GM21825 (cell line): Measurements from ENCODE around the gene PSMB5.

Source experiments
- ATAC-seq: cut with Tn5 transposase; IDR thresholded peaks from one replicate; pipeline ENCODE4 v1.9.1; 2021; ENCODE audit warnings: mild to moderate bottlenecking, moderate library complexity; ENCODE audit not compliant: unreplicated experiment

Gene PSMB5

DNA sequence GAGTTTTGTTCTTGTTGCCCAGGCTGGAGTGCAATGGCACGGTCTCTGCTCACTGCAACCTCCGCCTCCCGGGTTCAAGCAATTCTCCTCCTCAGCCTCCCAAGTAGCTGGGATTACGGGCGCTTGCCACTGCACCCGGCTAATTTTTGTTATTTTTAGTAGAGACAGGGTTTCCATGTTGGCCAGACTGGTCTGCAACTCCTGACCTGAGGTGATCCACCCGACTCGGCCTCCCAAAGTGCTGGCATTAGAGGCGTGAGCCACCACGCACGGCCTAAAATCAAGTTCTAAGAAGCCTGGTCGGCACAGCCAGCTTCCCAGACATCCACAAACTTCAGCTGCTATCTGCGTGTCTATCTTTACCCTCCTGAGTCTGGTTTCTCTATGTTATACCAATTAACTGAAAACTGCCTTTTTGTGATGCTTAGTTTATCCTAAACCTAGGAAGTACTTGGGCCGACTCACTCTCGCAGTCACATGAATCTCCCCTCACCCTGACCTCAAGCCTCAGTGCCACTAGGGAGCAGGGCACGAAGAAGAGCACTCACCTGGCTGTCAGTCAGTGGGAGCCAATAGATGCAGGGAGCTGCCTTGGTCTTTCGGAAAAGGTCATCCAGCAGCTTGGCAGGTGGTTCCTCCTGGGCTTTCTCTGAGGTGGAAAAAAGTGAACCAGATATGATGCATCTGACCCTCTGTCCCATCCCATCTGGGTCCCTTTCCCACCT, 26.0 kb upstream of the PSMB5 start:
- no peak for ATAC-seq

DNA sequence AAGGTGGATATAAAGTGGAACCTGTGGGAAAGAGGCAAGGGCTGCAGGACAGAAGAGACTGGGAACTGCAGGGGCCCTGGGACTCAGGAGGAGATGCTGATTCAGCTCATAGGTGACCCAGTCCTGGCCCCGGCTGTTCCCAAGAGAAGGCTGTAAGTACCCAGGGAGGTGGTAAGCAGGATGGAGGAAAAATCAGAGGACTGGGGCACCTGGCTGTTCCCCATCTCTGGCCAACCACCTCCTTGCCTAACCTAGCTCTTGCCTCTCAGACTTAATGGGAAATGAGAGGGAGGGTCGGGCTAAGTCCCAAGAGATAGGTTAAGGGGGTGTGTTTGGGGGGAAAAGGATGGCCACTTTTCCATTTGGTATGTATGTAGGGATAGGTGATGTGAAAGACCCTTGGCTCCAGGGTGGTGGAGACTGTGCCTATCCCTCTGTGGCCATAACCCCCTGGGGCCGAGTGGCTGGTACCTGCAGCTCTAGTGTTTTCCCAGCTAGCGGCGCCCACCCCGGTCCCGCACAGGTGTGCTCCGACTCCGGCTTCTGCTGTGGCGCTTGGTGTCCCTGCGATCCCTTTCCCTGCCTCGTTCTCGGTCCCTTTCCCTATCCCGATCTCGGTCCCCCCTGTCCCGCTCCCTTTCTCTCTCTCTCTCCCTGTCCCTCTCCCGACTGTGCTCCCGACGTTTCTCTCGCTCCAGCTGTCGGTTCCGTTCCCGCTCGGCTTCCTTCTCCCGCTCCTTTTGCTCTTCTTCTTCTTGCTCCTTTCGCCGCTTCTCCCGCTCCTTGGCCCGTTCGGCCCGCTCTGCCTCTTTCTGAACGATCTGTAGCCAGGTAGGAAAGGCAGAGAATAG, 24.2 kb upstream of the PSMB5 start:
- no peak for ATAC-seq

DNA sequence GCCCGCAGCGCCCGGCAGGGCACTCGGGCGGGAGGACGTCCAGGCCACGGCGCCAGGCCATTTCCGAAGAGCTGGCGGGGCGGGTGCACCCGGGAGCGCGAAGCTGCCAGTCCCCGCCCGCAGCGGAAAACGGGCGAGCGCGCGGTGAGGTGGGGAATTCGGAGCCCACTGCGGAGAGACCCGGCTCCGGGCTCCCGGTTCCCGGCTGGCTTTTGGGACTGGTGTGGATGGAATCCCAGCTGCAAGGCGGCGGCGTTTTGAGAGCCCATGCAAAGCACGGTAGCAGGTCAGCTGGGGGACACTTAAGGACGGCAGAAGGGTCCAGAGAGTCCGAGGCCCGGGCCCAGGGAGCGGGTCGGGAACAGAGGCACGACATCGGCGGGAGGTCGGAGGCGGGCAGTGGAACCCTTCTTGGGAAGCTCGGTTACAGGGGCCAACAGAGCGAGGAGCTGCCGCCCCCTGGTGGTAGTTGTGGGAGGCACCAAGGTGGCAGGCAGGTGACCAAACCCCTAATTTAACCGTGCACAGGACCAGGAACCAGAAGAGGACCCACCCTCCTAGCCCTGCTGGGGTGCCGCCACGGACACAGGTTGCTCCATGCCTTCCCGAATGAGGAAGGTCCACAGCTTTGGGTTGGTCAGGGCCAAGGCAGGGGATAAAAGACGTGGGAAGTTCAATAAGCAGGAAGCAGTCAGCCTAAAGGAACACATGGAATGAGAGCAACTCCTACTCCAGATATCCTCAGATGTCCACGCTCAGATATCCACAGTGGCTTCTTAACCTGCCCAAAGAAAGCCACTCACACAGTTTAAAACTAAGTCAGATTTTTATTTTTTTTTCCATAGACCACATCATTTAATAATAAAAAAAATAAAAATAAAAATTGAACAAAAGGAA, 23.3 kb upstream of the PSMB5 start:
- no peak for ATAC-seq

DNA sequence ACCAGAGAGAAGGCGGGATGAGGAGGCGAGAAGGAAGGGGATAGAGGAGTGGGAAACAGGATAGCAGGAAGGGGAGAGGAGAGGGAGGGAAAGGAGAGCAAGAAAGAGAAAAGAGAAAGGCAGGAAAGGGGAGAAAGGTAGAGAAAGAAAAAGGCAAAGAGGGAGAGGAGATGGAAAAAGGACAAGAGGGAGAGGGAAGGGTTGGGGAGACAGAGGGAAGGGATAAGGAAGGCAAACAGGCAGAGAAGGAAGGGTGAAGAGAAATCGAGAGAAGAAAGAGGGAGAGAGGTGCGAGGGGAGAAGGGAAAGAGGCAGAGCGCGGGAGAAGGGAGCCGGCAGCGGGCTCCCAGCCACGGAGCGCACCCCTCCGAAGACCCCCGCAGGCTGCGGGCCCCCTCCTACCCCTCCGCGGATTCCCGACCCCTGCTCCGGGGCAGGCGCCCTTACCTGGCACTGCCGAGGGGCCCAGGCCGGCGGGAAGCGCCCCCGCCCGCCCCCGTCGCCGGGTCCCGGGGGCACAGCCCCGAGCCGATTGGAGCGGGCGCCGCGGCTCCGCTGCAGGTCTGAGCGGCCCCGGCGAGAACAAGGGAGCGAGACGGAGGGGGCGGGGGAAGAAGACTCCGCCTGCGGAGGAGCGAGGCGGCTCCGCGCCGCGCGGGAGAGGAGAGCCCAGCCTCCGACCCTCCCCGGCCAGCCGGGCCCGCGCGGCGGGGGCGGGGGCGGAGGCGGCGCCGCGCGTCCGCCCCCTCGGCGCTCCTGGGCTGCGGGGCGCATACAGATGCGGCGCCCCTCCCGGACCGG, 22.5 kb upstream of the PSMB5 start, which contains the start of gene CDH24:
Gene CDH24, minus strand, starts transcription at position 565 of the 801 bp plus-strand sequence. CDS start 1,787 bp downstream, outside the sequence.
- ATAC-seq, result peak; percentile 54

DNA sequence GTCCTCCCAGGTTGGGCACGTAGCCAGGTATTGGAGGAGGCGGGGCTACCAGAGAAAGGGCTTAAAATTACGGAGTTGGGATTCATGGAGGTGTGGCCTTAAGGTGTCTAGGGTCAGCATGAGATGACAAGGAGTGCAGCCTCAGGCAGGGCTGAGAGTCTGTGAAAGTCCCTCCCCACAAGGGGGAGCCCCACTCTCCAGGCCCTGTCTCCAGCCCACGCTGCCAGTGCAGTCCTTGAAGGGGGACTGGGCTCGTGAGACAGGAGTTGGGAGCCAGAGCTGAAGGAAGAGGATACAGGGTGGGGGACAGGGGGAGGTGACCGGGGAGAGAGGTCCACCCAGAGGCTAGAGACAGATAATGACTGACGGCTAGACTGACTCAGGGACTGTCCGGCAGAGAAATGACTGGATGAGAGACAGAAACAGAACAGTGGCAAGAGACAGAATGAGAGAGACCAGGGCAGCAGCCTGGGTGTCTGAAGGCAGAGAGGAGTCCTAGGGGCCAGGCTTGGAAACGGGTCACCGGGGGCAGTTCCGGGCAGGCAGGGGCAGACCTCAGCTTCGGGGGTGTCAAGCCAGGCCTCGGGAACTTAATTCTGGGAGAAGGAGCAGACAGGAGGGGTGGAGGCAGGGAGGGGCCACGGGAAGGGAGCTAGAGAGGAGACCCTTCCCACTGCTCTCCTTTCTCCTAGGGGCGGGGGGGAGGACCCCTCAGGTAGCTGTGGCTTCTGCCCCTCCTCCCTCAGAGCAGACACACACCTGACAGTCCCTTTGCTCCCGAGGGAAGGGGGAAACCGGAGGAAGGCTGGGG, 21.6 kb upstream of the PSMB5 start:
- ATAC-seq, result peak; percentile 51

DNA sequence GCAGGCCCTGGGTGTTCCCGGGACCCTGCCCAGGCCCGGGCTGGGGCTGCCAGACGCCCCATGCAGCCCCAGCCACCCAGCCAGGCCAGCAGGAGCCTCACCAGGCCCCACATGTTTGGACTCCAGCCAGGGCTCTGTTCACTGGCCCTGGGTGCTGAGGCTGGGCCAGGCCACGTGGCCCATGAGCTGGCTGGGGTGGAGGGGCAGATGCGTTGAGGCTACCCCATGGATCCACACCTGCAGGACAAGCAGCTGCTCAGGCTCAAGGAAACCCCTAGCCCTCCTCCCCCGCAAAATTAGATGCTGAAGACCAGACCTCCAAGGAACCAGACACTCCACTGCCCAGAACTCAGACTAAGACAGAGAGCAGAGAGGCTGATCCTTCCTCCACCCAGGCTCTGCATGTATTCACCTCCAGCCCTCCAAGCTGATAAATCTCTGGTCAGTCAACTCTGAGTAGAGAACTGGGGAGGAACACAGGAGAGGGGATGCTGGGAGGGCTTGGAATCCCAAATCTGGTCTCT, 21.0 kb upstream of the PSMB5 start:
- ATAC-seq, result no peak

DNA sequence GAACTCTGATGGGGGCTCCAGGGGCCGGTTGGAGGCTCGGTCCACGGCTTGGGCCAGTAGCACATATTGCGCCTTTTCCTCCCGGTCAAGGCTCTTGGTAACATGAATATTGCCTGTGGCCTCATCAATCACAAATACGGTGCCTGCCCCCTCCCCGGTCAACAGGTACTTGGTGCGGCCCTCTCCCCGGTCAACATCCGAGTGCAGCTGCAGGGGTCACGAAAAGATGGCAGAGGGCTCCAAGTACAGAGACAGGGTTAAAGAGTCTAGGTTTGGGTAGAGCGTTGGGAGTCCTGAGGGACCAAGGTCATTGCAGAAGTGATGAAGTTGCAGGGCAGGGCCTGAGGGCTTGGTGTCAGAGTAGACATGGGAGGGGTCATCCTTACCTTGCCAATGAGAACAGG, 20.4 kb upstream of the PSMB5 start:
- ATAC-seq, result no peak

DNA sequence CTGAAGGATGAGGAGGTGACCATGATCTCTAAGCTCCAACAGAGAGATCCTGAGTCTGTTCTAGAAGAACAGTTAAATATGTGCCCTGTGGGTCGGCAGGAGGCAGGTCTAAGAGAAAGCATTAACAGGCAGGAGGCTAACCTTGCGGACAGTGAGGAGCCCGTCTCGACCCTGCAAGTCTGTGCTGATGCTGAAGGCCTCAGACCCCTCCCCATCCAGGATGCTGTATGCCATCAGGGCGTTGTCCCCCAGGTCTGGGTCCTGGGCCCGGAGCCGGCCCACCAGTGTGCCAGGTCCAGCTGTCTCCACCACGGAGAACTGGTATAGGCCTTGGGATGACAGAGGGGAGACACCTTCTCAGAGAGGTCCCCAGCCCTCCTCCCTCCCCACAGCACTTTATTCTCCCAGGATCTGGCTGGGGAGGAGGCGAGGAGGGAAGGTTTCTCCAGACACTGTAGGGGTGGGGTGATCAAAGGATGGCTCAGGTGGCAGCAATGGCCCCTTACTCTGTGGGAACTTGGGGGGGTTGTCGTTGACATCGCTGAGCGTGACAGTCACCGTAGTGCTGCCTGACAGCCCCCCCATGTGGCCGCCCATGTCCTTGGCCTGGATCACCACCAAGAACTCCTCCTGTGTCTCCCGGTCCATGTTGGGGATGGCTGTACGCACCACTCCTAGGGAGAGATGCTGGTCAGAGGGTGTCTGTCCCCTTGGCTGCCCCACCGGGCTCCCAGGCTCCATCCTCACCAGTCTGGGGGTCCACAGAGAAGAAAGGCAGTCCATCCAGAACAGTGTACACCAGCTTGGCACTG, 19.5 kb upstream of the PSMB5 start:
- ATAC-seq, result no peak

DNA sequence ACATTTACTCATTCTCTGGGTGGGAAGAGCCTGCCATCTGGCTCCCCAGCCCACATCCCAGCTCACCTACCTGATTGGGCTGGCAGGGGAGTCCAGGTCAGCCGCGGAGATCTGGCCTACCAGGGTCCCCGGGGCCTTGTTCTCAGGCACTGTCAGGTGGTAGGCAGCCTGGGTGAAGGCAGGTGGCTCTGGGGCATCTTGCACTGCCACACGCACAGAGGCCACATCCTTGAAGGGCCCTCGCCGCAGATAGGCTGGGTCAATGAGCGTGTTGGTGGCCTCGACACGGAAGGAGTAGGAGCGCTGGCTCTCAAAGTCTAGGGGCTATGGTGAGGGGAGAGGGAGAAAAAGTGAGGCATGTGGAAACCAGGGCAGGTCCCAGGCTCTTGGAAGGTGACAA, 18.7 kb upstream of the PSMB5 start:
- no peak for ATAC-seq

DNA sequence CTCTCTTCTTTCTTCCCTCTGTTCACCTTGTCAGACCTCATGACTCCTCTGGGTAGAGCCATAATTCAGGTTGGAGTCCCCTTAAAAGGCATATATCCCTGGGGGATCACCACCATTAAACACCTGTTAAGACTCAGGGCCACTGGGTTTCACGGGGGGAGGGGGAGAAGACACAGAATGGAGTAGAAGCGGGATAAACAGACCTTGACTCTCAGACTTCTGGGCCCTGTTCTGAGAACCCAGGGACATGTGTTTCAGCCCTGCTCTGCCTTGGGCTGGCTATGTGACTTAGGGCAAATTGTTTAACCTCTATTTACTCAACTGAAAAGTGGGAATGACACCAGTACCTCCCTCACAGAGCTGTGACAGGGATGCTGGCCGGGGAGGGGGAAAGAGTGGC, 18.0 kb upstream of the PSMB5 start:
- no peak for ATAC-seq

DNA sequence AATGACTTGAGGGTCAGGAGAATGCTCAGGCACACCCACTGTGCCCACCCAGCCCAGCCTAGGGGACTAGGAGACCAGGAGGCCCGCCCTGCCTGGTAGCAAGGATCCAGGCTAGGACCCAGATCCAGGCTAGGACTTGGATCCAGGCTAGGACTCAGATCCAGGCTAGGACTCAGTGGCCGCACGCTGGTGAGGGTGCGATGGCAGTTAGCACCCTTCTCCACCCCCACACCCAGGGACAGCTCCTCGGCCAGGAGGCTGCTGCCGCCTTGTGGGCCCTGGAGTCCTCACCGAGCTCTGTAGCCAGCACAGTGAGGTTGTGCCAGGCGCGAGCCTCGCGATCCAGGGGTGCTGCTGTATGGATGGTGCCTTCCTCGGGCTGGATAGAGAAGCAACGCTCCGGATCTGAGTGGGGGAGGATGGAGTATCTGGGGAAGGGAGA, 17.5 kb upstream of the PSMB5 start:
- ATAC-seq, result no peak

DNA sequence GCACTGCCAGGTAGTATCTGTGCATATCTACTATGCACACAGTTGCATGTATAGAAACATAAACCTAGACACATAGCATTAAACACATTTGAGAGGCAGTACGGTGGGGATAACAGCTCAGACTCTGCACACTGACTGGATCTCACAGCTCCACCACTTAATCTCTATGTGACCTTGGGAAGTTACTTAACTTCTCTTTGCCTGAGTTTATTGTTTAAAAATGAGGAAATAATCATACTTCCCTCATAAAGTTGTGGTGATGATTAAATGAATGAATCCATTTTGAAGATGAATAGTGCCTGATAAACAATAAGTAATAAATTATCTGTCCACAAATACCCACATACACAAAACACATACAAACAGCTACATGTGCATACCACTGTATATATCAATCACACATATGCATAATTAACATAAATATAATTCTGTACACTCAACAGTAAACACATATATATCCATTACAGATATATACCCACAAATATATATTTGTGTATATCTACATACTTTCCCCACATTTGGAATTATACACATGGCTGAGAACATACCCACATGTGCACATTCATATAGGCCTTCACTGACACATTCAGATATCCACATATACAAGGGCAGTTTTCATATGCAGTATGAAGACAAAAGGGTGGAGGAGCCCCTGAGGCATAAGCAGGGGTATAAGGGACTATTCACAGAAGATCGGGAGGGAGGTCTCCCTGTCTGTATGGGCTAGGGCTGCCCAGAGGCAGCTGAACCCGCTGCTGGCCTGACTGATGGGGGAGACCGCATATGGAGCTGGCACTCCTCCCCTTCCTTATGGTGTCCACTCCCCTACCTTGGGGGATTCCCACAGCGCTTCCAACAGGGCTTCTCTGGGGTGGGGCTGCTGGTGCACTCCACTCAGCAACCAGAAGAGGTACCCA, 16.7 kb upstream of the PSMB5 start:
- no peak for ATAC-seq

DNA sequence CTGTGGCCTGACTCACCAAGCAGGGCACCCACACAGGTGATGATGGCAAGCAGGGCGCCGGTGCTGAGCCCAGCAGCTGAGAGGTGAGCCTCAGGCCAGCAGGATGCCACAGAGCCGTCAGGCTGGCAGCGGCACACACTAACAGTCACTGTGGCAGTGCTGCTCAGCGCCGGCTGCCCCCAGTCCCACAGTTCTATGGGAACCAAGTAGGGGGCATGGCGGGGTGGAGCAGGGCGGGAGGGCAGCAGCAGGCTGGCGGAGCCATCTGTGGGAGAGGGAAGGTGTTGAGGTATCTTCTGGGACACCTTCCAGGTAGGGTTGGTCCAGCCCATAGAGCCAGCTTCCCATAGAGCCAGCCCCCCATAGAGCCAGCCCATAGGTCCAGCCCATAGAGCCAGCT, 14.3 kb upstream of the PSMB5 start:
- no peak for ATAC-seq

DNA sequence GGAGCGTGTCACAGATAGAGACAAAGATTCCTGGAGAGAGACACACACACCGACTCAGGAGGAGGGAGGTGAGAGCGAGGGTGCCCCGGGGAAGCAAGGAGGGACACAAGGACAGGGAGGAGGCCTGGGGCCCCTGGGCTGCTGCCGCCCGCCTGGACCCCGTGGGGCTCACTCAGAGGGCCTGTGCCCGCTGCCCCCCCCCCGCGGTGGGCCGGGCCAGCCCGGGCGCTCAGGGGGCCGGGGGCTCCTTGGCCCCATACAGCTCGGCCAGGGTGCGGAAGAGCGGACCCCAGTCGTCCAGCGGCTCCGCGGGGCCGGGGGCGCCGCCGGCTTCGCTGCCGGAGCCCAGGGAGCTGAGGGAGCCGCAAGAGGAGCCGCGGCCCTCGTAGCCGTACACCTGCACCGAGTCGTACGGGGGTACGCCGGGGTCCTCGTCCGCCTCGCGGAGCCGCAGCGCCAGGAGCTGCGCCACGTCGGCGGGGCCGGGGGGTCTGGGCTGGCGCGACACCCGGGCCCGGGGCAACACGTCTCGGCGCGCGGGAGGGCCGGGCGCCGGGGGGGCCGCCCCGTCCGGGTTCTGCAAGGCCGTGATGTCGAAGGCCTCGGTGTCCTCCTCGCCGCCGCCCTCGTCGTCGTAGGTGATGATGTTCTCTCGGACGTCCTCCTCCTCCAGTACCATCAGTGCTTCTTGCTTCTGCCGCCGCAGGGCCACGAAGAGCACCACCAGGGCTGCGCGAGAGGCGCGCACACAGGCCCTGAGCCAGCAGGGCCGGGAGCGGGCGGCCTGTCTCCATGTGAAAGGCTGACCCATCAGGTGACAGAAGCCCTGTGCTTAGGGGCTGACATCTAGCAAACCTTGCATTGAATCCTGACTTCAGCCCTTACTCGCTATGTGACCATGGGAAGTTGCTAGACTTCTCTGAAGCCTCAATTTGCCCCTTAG, 13.3 kb upstream of the PSMB5 start:
- ATAC-seq, result no peak

DNA sequence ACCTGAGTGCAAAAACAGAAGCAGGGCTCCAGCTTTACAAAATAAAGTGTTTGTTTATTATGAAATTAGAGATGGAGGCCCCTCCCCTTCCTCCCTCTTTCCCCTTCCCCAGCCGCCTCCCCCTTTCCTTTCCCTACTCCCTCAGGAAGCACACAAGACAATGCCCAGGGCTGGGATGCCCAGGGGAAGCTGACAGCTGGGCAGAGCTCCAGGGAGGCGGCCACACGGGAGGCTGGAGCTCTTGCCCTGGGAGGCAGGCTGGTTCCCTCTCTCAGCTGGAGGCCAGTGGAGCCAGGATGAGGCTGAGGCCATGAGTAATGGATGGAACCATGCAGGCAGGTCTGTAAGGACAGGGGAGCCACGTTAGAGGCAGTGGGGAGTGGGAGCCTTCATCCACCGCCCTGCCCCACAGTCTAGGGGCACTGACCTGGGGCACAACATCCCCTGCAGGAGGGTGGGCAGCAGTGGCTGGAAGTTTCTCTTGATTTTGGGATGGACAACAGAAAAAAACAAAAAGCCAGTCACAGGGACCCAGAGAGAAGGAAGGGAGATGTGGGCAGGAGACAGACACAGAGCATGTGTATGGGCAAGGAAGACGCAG, 12.4 kb upstream of the PSMB5 start:
- ATAC-seq, result no peak
